H1 (cell line): ENCODE data around the gene DIPK2A. TPM values are rescaled to one million over a fixed set of nuclear protein-coding genes. Genes with fewer than 3 reads are reported as not detected.

ENCODE experiments used
- ASH2L ChIP-seq: fragments of 200-600, 300-600 bp; sonication (generic); IDR thresholded peaks from one replicate; pipeline ENCODE4 v1.7.1; 2017; ENCODE audit warnings: low read length
- CTBP2 ChIP-seq: IDR thresholded peaks from 2 replicates; pipeline ENCODE4 v1.7.0; 2011; ENCODE audit warnings: borderline replicate concordance, mild to moderate bottlenecking, moderate library complexity, mixed read lengths, low read length; ENCODE audit not compliant: insufficient read depth, insufficient read length
- RFX5 ChIP-seq: IDR thresholded peaks from 2 replicates; pipeline ENCODE4 v1.6.1; 2011; ENCODE audit warnings: low read depth, low read length, improper control_type of control experiment, borderline replicate concordance
- SIN3A ChIP-seq, 2 experiments: IDR thresholded peaks in 1 of 2; conservative IDR thresholded peaks in 1 of 2; 2 replicates each; pipeline ENCODE4 v1.6.1; 2011 to 2012; ENCODE audit warnings: low read length in 2 of 2, improper control_type of control experiment in 1 of 2, low read depth in 1 of 2, mild to moderate bottlenecking in 1 of 2
- SP1 ChIP-seq: IDR thresholded peaks from 2 replicates; pipeline ENCODE4 v1.6.1; 2011; ENCODE audit warnings: low read depth, low read length
- TAF7 ChIP-seq: optimal IDR thresholded peaks from 2 replicates; pipeline ENCODE3; 2011; ENCODE audit warnings: low read depth, mild to moderate bottlenecking, inconsistent platforms, low read length, moderate library complexity, borderline replicate concordance
- TEAD4 ChIP-seq: IDR thresholded peaks from 2 replicates; pipeline ENCODE4 v1.6.1; 2012; ENCODE audit warnings: low read depth, low read length, inconsistent platforms, mixed read lengths
- polyA plus RNA-seq, 7 experiments: library from polyadenylated mRNA; depleted of rRNA in 3 of 7; stranded (reverse) in 5 of 7; unstranded in 2 of 7; fragments of >200 nt in 5 of 7; fragments of 200-250 nt in 2 of 7; gene quantifications; 1 replicate in 5 of 7; 2 replicates in 1 of 7; 4 replicates in 1 of 7; pipeline versions ENCODE4 v1.2.1 to v1.2.3, GENCODE V29; 2011 to 2013; ENCODE audit warnings: missing spikeins in 2 of 7, mixed read lengths in 2 of 7
- total RNA-seq: library from RNA; stranded (reverse); fragmentation: NEBNext Ultra II Directional; extraction: Animal tissue kit (Norgen Biotek cat#: 25700); gene quantifications from 2 replicates; pipeline ENCODE4 v1.2.1, GENCODE V29; 2021

The DIPK2A gene
- total and polyA plus RNA-seq, 2 of the 8 experiments (the other 6 are each of a cell fraction or from before 2014, with no cell fraction given) = 18.4 to 28.7 TPM

DNA sequence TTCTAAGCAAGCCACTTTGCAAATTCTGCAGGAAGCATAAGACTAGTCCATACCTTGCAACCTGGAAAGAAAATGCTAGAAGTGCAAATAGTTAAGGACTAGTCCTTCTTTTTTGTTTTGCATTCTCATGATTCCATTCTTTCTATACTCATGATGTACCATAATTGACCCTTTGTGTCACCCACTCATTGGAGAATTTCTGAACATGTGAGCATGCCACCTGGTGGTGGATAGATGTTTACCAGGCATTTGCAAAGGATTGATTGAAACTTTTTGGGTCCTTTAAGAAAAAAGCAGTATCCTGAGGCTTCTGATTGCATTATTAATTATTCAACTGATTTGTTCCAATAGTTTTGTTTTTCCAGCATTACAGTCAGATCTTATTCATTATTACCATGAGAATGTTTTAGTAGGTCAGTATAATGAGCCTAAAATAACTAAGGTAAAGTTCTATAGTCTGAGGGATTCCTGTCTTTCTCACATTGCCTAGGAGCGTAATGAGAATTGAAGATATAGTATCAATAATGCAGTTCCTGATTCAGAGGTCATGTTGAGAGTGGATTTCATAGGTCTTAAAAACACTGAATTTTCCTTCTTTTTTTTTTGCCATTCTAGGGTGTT is 20.2 kb upstream of the DIPK2A start (continued):
- no peak for TF ChIP-seq SIN3A (conservative IDR thresholded peaks at IDR 0.05 in 1 of 2, IDR thresholded peaks at IDR 0.05 in 1 of 2; ENCODE audit: low read depth in 1 of 2, low read length in 2 of 2)
- TF ChIP-seq CTBP2 = no peak
- TF ChIP-seq SP1 = no peak
- TF ChIP-seq TEAD4 = no peak
- no peak for TF ChIP-seq TAF7
- no peak for TF ChIP-seq RFX5
- TF ChIP-seq ASH2L = no peak
- TF ChIP-seq, all 59 proteins: peak for 2
